HCT116 (cell line): Measurements from ENCODE around the gene CALHM2. TPM values are rescaled to one million over a fixed set of nuclear protein-coding genes. Genes with fewer than 3 reads are reported as not detected.

Source experiments
- ATAC-seq: fragments of 200-7000 bp; cut with Tn5 transposase; 2 replicates; pipeline ENCODE4 v1.9.1; 2020; ENCODE audit warnings: mild to moderate bottlenecking, moderate library complexity
- BruUV-seq: library from RNA; stranded (reverse); fragments of 400-500 nt; replicated peaks from 2 replicates; lab custom pipeline; 2021; lab: Mats Ljungman, UMichigan
- CTCF ChIA-PET: fragments of 300-600 bp; sonication (Branson Sonifier 250); formaldehyde crosslinking; loops from one replicate; lab custom pipeline; 2021; ENCODE audit warnings: antibody characterized with exemption; lab: Charles Lee
- POLR2A ChIA-PET: fragments of 300-600, 350-600 bp; sonication (Branson Sonifier 250); formaldehyde crosslinking; loops from one replicate; lab custom pipeline; 2021; ENCODE audit warnings: antibody characterized with exemption; lab: Charles Lee
- RAD21 ChIA-PET, 2 experiments: fragments of 300-600 bp; sonication (Branson Sonifier 250); formaldehyde crosslinking; loops; one replicate each; lab custom pipeline; 2023; ENCODE audit warnings: low total read pairs in 2 of 2; ENCODE audit not compliant: uncharacterized antibody in 2 of 2, unreplicated experiment in 2 of 2, low non-redundant PET in 1 of 2; lab: Charles Lee
- DNase-seq: peaks from one replicate; pipeline ENCODE4 v3.0.0-alpha.2; 2010; ENCODE audit warnings: low read depth, low spot score
- H2AFZ ChIP-seq: fragments of 200-600 bp; shearing (Covaris generic), sonication (generic); 2 replicates; pipeline ENCODE4 v1.6.1; 2017; ENCODE audit warnings: low read depth, mixed run types, mixed read lengths, antibody characterized with exemption, low read length; ENCODE audit not compliant: poor library complexity, severe bottlenecking
- H3K27ac ChIP-seq: 2 replicates; pipeline ENCODE4 v1.5.1; 2012; ENCODE audit warnings: low read depth, low read length
- H3K27me3 ChIP-seq: fragments of 200-600 bp; sonication (generic); 2 replicates; pipeline ENCODE4 v1.6.1; 2016; ENCODE audit warnings: mixed run types, low read length, mixed read lengths; ENCODE audit not compliant: insufficient read depth
- H3K36me3 ChIP-seq, 2 experiments: fragments of 200-500 bp in 1 of 2; fragments of 200-600 bp in 1 of 2; sonication (Bioruptor generic) in 1 of 2; sonication (generic) in 1 of 2; 2 replicates each; pipeline versions ENCODE4 v1.5.1 to v1.6.1; 2014 to 2016; ENCODE audit warnings: low read length in 2 of 2, inconsistent platforms in 1 of 2, mixed read lengths in 1 of 2, mixed run types in 1 of 2; ENCODE audit not compliant: insufficient read depth in 2 of 2, control insufficient read depth in 1 of 2
- H3K4me1 ChIP-seq, 2 experiments: fragments of 200-600 bp in 1 of 2; sonication (generic) in 1 of 2; 2 replicates each; pipeline versions ENCODE4 v1.5.1 to v1.6.1; 2012 to 2017; ENCODE audit warnings: low read length in 2 of 2, inconsistent platforms in 1 of 2, mild to moderate bottlenecking in 1 of 2, mixed read lengths in 1 of 2, mixed run types in 1 of 2, moderate library complexity in 1 of 2; ENCODE audit not compliant: insufficient read depth in 2 of 2, control insufficient read depth in 1 of 2
- H3K4me2 ChIP-seq: fragments of 200-600 bp; sonication (generic); 2 replicates; pipeline ENCODE4 v1.6.1; 2017; ENCODE audit warnings: mixed run types, low read length, mixed read lengths
- H3K4me3 ChIP-seq, 2 experiments: fragments of 200-600 bp in 1 of 2; sonication (generic) in 1 of 2; replicated peaks in 1 of 2; 2 replicates each; pipeline ENCODE4 v1.5.1; 2011 to 2016; ENCODE audit warnings: low read length in 2 of 2, control low read depth in 1 of 2, low read depth in 1 of 2, mild to moderate bottlenecking in 1 of 2, mixed read lengths in 1 of 2, mixed run types in 1 of 2
- H3K79me2 ChIP-seq: fragments of 200-600 bp; sonication (generic); 2 replicates; pipeline ENCODE4 v1.6.1; 2017; ENCODE audit warnings: mild to moderate bottlenecking, mixed run types, low read length, moderate library complexity, mixed read lengths; ENCODE audit not compliant: insufficient read depth
- H3K9ac ChIP-seq: fragments of 200-600 bp; sonication (generic); 2 replicates; pipeline ENCODE4 v1.6.1; 2016; ENCODE audit warnings: low read length, mixed read lengths
- H3K9me2 ChIP-seq: fragments of 200-600 bp; sonication (generic), shearing (Covaris generic); 2 replicates; pipeline ENCODE4 v1.6.1; 2017; ENCODE audit warnings: mixed run types, mild to moderate bottlenecking, moderate library complexity; ENCODE audit not compliant: insufficient read depth
- H3K9me3 ChIP-seq, 2 experiments: fragments of 200-500 bp in 1 of 2; fragments of 200-600 bp in 1 of 2; sonication (Bioruptor generic) in 1 of 2; sonication (generic) in 1 of 2; 2 replicates each; pipeline ENCODE4 v1.6.1; 2014 to 2017; ENCODE audit warnings: low read length in 2 of 2, mixed read lengths in 2 of 2, inconsistent platforms in 1 of 2, low read depth in 1 of 2, mild to moderate bottlenecking in 1 of 2, mixed run types in 1 of 2, moderate library complexity in 1 of 2; ENCODE audit not compliant: control insufficient read depth in 1 of 2, insufficient read depth in 1 of 2
- H4K20me1 ChIP-seq: fragments of 200-600 bp; sonication (generic), shearing (Covaris generic); 2 replicates; pipeline ENCODE4 v1.6.1; 2017; ENCODE audit warnings: mixed run types, mild to moderate bottlenecking, moderate library complexity; ENCODE audit not compliant: insufficient read depth
- CBX3 ChIP-seq: IDR thresholded peaks from 2 replicates; pipeline ENCODE4 v1.6.1; 2012; ENCODE audit warnings: low read depth
- EGR1 ChIP-seq: IDR thresholded peaks from 2 replicates; pipeline ENCODE4 v1.6.1; 2012; ENCODE audit warnings: low read depth
- ELF1 ChIP-seq: IDR thresholded peaks from 2 replicates; pipeline ENCODE4 v1.6.1; 2012; ENCODE audit warnings: low read depth, borderline replicate concordance
- EZH2 ChIP-seq: fragments of 200-600 bp; sonication (generic); IDR thresholded peaks from 2 replicates; pipeline ENCODE4 v1.6.1; 2017; ENCODE audit warnings: antibody characterized with exemption, mixed run types
- EZH2phosphoT487 ChIP-seq: fragments of 200-600 bp; IDR thresholded peaks from 2 replicates; pipeline ENCODE4 v1.6.1; 2018; ENCODE audit warnings: antibody characterized with exemption, borderline replicate concordance
- MAX ChIP-seq: IDR thresholded peaks from 2 replicates; pipeline ENCODE4 v1.6.1; 2012
- POLR2A ChIP-seq: IDR thresholded peaks from 2 replicates; pipeline ENCODE4 v1.7.0; 2011; ENCODE audit warnings: borderline replicate concordance; ENCODE audit not compliant: insufficient read depth, insufficient read length; ENCODE audit errors: extremely low read depth
- POLR2AphosphoS5 ChIP-seq: IDR thresholded peaks from 2 replicates; pipeline ENCODE4 v1.6.1; 2011; ENCODE audit warnings: mild to moderate bottlenecking, low read depth, low read length, moderate library complexity
- REST ChIP-seq: IDR thresholded peaks from 2 replicates; pipeline ENCODE4 v1.6.1; 2012; ENCODE audit warnings: low read depth
- SIN3A ChIP-seq: IDR thresholded peaks from 2 replicates; pipeline ENCODE4 v1.6.1; 2012; ENCODE audit warnings: low read depth
- ZNF274 ChIP-seq: fragments of 200-500 bp; sonication (Bioruptor generic); IDR thresholded peaks from 2 replicates; pipeline ENCODE4 v1.6.1; 2014; ENCODE audit warnings: mild to moderate bottlenecking, low read depth, low read length, inconsistent platforms
- intact Hi-C: fragments of 100-400 bp; cut with micrococcal nuclease; formaldehyde crosslinking; loops from 2 replicates; pipeline ENCODE4 v1.10.0; 2022
- total RNA-seq: library from RNA; stranded (reverse); gene quantifications from one replicate; pipeline ENCODE4 v1.2.1, GENCODE V29; 2021; ENCODE audit not compliant: unreplicated experiment
- TF ChIP-seq, protein P1 (sequence below), 3 experiments: fragments of 200-600 bp in 1 of 3; sonication (generic) in 1 of 3; IDR thresholded peaks in 2 of 3; conservative IDR thresholded peaks in 1 of 3; 2 replicates each; pipeline ENCODE4 v1.5.1; 2012 to 2017; ENCODE audit warnings: low read depth in 2 of 3, low read length in 2 of 3, antibody characterized with exemption in 1 of 3, borderline replicate concordance in 1 of 3, control low read depth in 1 of 3, mild to moderate bottlenecking in 1 of 3, mixed read lengths in 1 of 3, mixed run types in 1 of 3, moderate library complexity in 1 of 3; ENCODE audit not compliant: insufficient read depth in 1 of 3
- TF ChIP-seq, protein P2 (sequence below): IDR thresholded peaks from 2 replicates; pipeline ENCODE4 v1.6.1; 2011; ENCODE audit warnings: mild to moderate bottlenecking, low read length, moderate library complexity; ENCODE audit not compliant: insufficient replicate concordance; ENCODE audit errors: extremely low read depth

The CALHM2 gene
- total RNA-seq, 1 experiment from 2014 or later, result 46.1 TPM

DNA sequence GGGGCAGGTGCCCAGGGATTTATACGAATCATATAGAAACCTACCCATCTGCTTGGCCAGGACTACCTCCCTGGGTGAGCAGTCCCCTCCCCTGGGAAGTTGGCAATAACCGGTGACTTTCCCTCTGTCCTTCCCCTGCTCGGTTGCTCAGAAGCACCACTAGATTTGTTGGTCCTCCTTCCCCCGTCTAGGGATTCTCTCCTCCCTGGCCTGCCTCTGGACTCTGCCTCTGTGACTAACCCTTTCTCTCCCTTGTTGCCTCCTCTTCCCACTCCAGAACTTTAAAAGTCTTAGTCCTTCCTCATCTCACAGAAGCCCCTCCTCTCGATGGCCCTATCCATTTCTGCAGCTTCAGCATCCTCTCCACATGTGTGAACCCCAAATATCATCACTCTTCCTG, 17.0 kb upstream of the CALHM2 start:
- Histone ChIP-seq H3K4me3 (no peak overlapping the region), H2AFZ (no peak overlapping the region), H3K36me3 (no peaks in the 10 kb centered on the region), H3K9me3 (no peaks in the 10 kb centered on the region), H3K4me2 (no peak overlapping the region), H3K9me2 (no peaks in the 10 kb centered on the region), H3K4me1 (peaks cover 5 to 15% of the 10 kb centered on the region in 2 experiments; a peak in 3 of 4 replicates), H3K27ac (no peak overlapping the region), H4K20me1 (no peaks in the 10 kb centered on the region), H3K79me2 (no peaks in the 10 kb centered on the region), H3K9ac (no peak overlapping the region), H3K27me3 (no peaks in the 10 kb centered on the region)
- ATAC-seq (no peak), DNase-seq (no peak)
- BruUV-seq, result no TSS peak
- ChIA-PET CTCF (interaction anchor here (1.0 kb wide), 1 partner anchor 12 kb away, joined by 3 read pairs; no protein-coding TSS in a partner anchor), RAD21 (no interaction called here), POLR2A (no interaction called here)
- TF ChIP-seq, protein P1, sequence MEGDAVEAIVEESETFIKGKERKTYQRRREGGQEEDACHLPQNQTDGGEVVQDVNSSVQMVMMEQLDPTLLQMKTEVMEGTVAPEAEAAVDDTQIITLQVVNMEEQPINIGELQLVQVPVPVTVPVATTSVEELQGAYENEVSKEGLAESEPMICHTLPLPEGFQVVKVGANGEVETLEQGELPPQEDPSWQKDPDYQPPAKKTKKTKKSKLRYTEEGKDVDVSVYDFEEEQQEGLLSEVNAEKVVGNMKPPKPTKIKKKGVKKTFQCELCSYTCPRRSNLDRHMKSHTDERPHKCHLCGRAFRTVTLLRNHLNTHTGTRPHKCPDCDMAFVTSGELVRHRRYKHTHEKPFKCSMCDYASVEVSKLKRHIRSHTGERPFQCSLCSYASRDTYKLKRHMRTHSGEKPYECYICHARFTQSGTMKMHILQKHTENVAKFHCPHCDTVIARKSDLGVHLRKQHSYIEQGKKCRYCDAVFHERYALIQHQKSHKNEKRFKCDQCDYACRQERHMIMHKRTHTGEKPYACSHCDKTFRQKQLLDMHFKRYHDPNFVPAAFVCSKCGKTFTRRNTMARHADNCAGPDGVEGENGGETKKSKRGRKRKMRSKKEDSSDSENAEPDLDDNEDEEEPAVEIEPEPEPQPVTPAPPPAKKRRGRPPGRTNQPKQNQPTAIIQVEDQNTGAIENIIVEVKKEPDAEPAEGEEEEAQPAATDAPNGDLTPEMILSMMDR (IDR thresholded peaks at IDR 0.05 in 2 of 3, conservative IDR thresholded peaks at IDR 0.05 in 1 of 3; ENCODE audit: borderline replicate concordance in 1 of 3, insufficient read depth in 1 of 3, low read depth in 2 of 3, low read length in 2 of 3), result no peak
- TF ChIP-seq ELF1 (no peak), ZNF274 (no peak), CBX3 (no peak), EZH2 (no peak)
- intact Hi-C loops, result no loop called here

DNA sequence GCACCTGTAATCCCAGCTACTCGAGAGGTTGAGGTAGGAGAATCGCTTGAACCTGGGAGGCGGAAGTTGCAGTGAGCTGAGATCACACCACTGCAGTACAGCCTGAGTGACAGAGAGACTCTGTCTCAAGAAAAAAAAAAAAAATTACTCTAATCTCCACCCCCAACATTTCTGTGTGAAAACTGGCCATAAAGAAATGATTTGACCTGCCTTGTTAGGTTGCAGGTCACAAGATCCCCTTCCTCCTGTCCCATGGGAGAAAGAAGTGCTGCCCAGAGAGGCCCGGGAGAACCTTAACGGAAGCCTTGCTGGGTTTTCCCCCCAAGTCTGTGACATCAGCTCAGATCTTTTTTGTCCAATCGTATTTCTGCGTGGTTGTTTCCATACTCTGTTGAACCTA, 15.2 kb upstream of the CALHM2 start:
- no peaks in the 10 kb centered on the region for H4K20me1 ChIP-seq
- no peak overlapping the region for H2AFZ ChIP-seq
- DNase-seq (no peak), ATAC-seq (no peak)
- no peak overlapping the region for H3K9ac ChIP-seq
- TF ChIP-seq EGR1, result no peak
- TF ChIP-seq EZH2phosphoT487, result no peak
- no peak for TF ChIP-seq REST
- TF ChIP-seq, protein P2, sequence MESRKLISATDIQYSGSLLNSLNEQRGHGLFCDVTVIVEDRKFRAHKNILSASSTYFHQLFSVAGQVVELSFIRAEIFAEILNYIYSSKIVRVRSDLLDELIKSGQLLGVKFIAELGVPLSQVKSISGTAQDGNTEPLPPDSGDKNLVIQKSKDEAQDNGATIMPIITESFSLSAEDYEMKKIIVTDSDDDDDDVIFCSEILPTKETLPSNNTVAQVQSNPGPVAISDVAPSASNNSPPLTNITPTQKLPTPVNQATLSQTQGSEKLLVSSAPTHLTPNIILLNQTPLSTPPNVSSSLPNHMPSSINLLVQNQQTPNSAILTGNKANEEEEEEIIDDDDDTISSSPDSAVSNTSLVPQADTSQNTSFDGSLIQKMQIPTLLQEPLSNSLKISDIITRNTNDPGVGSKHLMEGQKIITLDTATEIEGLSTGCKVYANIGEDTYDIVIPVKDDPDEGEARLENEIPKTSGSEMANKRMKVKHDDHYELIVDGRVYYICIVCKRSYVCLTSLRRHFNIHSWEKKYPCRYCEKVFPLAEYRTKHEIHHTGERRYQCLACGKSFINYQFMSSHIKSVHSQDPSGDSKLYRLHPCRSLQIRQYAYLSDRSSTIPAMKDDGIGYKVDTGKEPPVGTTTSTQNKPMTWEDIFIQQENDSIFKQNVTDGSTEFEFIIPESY, result no peak
- no peak for TF ChIP-seq POLR2AphosphoS5
- no peak for TF ChIP-seq POLR2A
- no peak for TF ChIP-seq MAX
- no peak for TF ChIP-seq SIN3A
- no TSS peak for BruUV-seq
- no peaks in the 10 kb centered on the region for H3K9me3 ChIP-seq
- no peaks in the 10 kb centered on the region for H3K79me2 ChIP-seq
- CTCF ChIA-PET, result interaction anchor here (0.9 kb wide), 1 partner anchor 9 kb away, joined by 3 read pairs; no protein-coding TSS in a partner anchor
- intact Hi-C loops, result no loop called here
- POLR2A ChIA-PET, result no interaction called here
- RAD21 ChIA-PET, result no interaction called here
- H3K27ac ChIP-seq, result no peak overlapping the region
- H3K9me2 ChIP-seq, result no peaks in the 10 kb centered on the region
- no peaks in the 10 kb centered on the region for H3K27me3 ChIP-seq
- H3K4me1 ChIP-seq, result peaks cover 5 to 15% of the 10 kb centered on the region in 2 experiments; a peak in 3 of 4 replicates
- H3K4me3 ChIP-seq, result no peak overlapping the region
- no peaks in the 10 kb centered on the region for H3K36me3 ChIP-seq
- H3K4me2 ChIP-seq, result no peak overlapping the region
